HepG2 (cell line): ENCODE data around the gene LTBR. TPM values are rescaled to one million over a fixed set of nuclear protein-coding genes. Genes with fewer than 3 reads are reported as not detected.

Experiments
- CEBPZ ChIP-seq: IDR thresholded peaks from 2 replicates; pipeline ENCODE4 v1.6.1; 2012; ENCODE audit warnings: low read length, improper control_type of control experiment
- EED ChIP-seq: sonication (generic); formaldehyde crosslinking; IDR thresholded peaks from 2 replicates; pipeline ENCODE4 v1.5.0; 2020; ENCODE audit warnings: mild to moderate bottlenecking, missing genetic modification reagents
- HBP1 ChIP-seq: IDR thresholded peaks from 2 replicates; pipeline ENCODE4 v1.6.1; 2016; ENCODE audit warnings: low read depth, control low read depth
- HNRNPH1 ChIP-seq: fragments of 200-400 bp; formaldehyde crosslinking; optimal IDR thresholded peaks from 2 replicates; pipeline ENCODE3; 2017; ENCODE audit warnings: mild to moderate bottlenecking, low read depth, low read length
- MXD4 ChIP-seq: IDR thresholded peaks from 2 replicates; pipeline ENCODE4 v1.6.1; 2016; ENCODE audit warnings: mild to moderate bottlenecking, missing biosample characterization, missing genetic modification reagents
- NFIB ChIP-seq: sonication (generic); formaldehyde crosslinking; IDR thresholded peaks from 2 replicates; pipeline ENCODE4 v1.9.0; 2021; ENCODE audit warnings: missing genetic modification reagents, mild to moderate bottlenecking, borderline replicate concordance
- NR2C2 ChIP-seq: sonication (generic); formaldehyde crosslinking; IDR thresholded peaks from 2 replicates; pipeline ENCODE4 v1.4.0; 2020; ENCODE audit warnings: missing genetic modification reagents, mild to moderate bottlenecking, moderate library complexity, borderline replicate concordance
- PAWR ChIP-seq: sonication (generic); formaldehyde crosslinking; IDR thresholded peaks from 2 replicates; pipeline ENCODE4 v1.4.0; 2020; ENCODE audit warnings: missing genetic modification reagents, mild to moderate bottlenecking, borderline replicate concordance
- POLR2AphosphoS5 ChIP-seq: IDR thresholded peaks from 2 replicates; pipeline ENCODE4 v1.6.1; 2012; ENCODE audit warnings: low read depth, low read length
- RAD51 ChIP-seq: fragments of 450-650 bp; IDR thresholded peaks from 2 replicates; pipeline ENCODE4 v1.6.1; 2016; ENCODE audit warnings: borderline replicate concordance
- RCOR2 ChIP-seq: IDR thresholded peaks from 2 replicates; pipeline ENCODE4 v1.6.1; 2016; ENCODE audit warnings: missing biosample characterization, missing genetic modification reagents
- SUZ12 ChIP-seq: fragments of 150-350 bp; IDR thresholded peaks from 2 replicates; pipeline ENCODE4 v1.6.1; 2014; ENCODE audit warnings: low read depth, low read length
- WIZ ChIP-seq: sonication (generic); formaldehyde crosslinking; IDR thresholded peaks from 2 replicates; pipeline ENCODE4 v1.5.1; 2020; ENCODE audit warnings: mild to moderate bottlenecking, missing genetic modification reagents
- ZNF20 ChIP-seq: sonication (generic); formaldehyde crosslinking; IDR thresholded peaks from 2 replicates; pipeline ENCODE4 v1.4.0; 2020; ENCODE audit warnings: mild to moderate bottlenecking, moderate library complexity, missing genetic modification reagents
- ZNF430 ChIP-seq: sonication (generic); formaldehyde crosslinking; IDR thresholded peaks from 2 replicates; pipeline ENCODE4 v1.9.0; 2021; ENCODE audit warnings: mild to moderate bottlenecking, missing genetic modification reagents
- ZNF567 ChIP-seq: sonication (generic); formaldehyde crosslinking; IDR thresholded peaks from 2 replicates; pipeline ENCODE4 v1.8.1; 2023; ENCODE audit warnings: mild to moderate bottlenecking, missing genetic modification reagents, borderline replicate concordance
- ZNF788 ChIP-seq: sonication (generic); formaldehyde crosslinking; IDR thresholded peaks from 2 replicates; pipeline ENCODE4 v1.5.0; 2020; ENCODE audit warnings: mild to moderate bottlenecking, missing genetic modification reagents, borderline replicate concordance
- ZSCAN22 ChIP-seq: sonication (generic); formaldehyde crosslinking; IDR thresholded peaks from 2 replicates; pipeline ENCODE4 v1.4.0; 2020; ENCODE audit warnings: mild to moderate bottlenecking, missing genetic modification reagents
- polyA plus RNA-seq, 8 experiments: library from polyadenylated mRNA; depleted of rRNA in 3 of 8; stranded (reverse) in 7 of 8; unstranded in 1 of 8; fragments of >200 nt; fragmentation: Illumina TruSeq in 4 of 8; extraction: Trizol in 4 of 8; gene quantifications; 2 replicates each; pipeline versions ENCODE4 v1.2.1 to v1.2.3, GENCODE V29; 2011 to 2016; ENCODE audit warnings: low read depth in 4 of 8, missing spikeins in 1 of 8, mixed read lengths in 1 of 8; ENCODE audit not compliant: insufficient read depth in 1 of 8
- total RNA-seq, 5 experiments: library from RNA; depleted of rRNA; stranded (reverse); fragments of >200 nt; fragmentation: Illumina TruSeq; extraction: Trizol; gene quantifications; 2 replicates each; pipeline ENCODE4 v1.2.3, GENCODE V29; 2016; ENCODE audit warnings: low read depth in 1 of 5
- TF ChIP-seq, protein P1 (sequence below): sonication (generic); formaldehyde crosslinking; IDR thresholded peaks from 2 replicates; pipeline ENCODE4 v1.4.0; 2020; ENCODE audit warnings: mild to moderate bottlenecking, missing genetic modification reagents
- TF ChIP-seq, protein P2 (sequence below): sonication (generic); formaldehyde crosslinking; IDR thresholded peaks from 2 replicates; pipeline ENCODE4 v1.5.0; 2020; ENCODE audit warnings: mild to moderate bottlenecking, missing genetic modification reagents, borderline replicate concordance
- TF ChIP-seq, protein P3 (sequence below): sonication (generic); formaldehyde crosslinking; IDR thresholded peaks from 2 replicates; pipeline ENCODE4 v1.4.0; 2020; ENCODE audit warnings: missing genetic modification reagents

The LTBR gene
- total and polyA plus RNA-seq, 2 of the 13 experiments (the other 11 are each of a cell fraction or from before 2014, with no cell fraction given) = 31.4 to 34.8 TPM

- TF ChIP-seq HNRNPH1 (no peak), PAWR (no peak), NFIB (CRISPR knock-in tag) (no peak), ZNF788 (CRISPR knock-in tag) (no peak; the same call in 1 of the 2 replicates), NR2C2 (CRISPR knock-in tag) (no peak), EED (no peak), ZSCAN22 (CRISPR knock-in tag) (no peak), MXD4 (CRISPR knock-in tag) (no peak), ZNF567 (CRISPR knock-in tag) (no peak), ZNF20 (CRISPR knock-in tag) (no peak), ZNF430 (CRISPR knock-in tag) (no peak), RCOR2 (CRISPR knock-in tag) (peak; percentile 66), SUZ12 (no peak), WIZ (no peak), POLR2AphosphoS5 (peak; percentile 70), CEBPZ (no peak), RAD51 (no peak), HBP1 (CRISPR knock-in tag) (peak; percentile 23; the same call in 1 of the 2 replicates)
- TF ChIP-seq, protein P1, sequence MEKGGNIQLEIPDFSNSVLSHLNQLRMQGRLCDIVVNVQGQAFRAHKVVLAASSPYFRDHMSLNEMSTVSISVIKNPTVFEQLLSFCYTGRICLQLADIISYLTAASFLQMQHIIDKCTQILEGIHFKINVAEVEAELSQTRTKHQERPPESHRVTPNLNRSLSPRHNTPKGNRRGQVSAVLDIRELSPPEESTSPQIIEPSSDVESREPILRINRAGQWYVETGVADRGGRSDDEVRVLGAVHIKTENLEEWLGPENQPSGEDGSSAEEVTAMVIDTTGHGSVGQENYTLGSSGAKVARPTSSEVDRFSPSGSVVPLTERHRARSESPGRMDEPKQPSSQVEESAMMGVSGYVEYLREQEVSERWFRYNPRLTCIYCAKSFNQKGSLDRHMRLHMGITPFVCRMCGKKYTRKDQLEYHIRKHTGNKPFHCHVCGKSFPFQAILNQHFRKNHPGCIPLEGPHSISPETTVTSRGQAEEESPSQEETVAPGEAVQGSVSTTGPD (CRISPR knock-in tag) = no peak
- TF ChIP-seq, protein P2, sequence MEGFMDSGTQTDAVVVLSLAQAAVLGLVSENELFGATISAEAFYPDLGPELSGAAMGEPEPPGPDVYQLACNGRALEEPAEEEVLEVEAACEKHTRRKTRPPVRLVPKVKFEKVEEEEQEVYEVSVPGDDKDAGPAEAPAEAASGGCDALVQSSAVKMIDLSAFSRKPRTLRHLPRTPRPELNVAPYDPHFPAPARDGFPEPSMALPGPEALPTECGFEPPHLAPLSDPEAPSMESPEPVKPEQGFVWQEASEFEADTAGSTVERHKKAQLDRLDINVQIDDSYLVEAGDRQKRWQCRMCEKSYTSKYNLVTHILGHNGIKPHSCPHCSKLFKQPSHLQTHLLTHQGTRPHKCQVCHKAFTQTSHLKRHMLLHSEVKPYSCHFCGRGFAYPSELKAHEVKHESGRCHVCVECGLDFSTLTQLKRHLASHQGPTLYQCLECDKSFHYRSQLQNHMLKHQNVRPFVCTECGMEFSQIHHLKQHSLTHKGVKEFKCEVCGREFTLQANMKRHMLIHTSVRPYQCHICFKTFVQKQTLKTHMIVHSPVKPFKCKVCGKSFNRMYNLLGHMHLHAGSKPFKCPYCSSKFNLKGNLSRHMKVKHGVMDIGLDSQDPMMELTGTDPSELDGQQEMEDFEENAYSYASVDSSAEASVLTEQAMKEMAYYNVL (CRISPR knock-in tag) = 0 out of 2 replicates have a peak, but pooled peaks have one; percentile 42
- TF ChIP-seq, protein P3, sequence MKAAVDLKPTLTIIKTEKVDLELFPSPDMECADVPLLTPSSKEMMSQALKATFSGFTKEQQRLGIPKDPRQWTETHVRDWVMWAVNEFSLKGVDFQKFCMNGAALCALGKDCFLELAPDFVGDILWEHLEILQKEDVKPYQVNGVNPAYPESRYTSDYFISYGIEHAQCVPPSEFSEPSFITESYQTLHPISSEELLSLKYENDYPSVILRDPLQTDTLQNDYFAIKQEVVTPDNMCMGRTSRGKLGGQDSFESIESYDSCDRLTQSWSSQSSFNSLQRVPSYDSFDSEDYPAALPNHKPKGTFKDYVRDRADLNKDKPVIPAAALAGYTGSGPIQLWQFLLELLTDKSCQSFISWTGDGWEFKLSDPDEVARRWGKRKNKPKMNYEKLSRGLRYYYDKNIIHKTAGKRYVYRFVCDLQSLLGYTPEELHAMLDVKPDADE = no peak
Measured at GRCh38 chr12:6370994-6371754, 12.8 kb upstream of the LTBR start (continued).
